Suprapubic skin (tissue), 4 donors: ENCODE measurements around the gene FARS2.

Source experiments
- POLR2A ChIP-seq, 2 donors: fragments of 450-650 bp; IDR thresholded peaks; one replicate each; pipeline ENCODE4 v1.6.1; 2017; ENCODE audit warnings: antibody characterized with exemption in 2 of 2, mild to moderate bottlenecking in 2 of 2, moderate library complexity in 2 of 2
- POLR2AphosphoS5 ChIP-seq, 3 donors: sonication (generic); formaldehyde crosslinking; IDR thresholded peaks; one replicate each; pipeline ENCODE4 v1.6.1; 2017; ENCODE audit warnings: antibody characterized with exemption in 3 of 3
- TF ChIP-seq, protein P1 (sequence below), 2 donors: fragments of 200-600 bp in 1 of 2; fragments of 450-650 bp in 1 of 2; sonication (generic) in 1 of 2; IDR thresholded peaks; one replicate each; pipeline ENCODE4 v1.5.1; 2016 to 2019; ENCODE audit warnings: antibody characterized with exemption in 2 of 2, mild to moderate bottlenecking in 1 of 2, moderate library complexity in 1 of 2

DNA sequence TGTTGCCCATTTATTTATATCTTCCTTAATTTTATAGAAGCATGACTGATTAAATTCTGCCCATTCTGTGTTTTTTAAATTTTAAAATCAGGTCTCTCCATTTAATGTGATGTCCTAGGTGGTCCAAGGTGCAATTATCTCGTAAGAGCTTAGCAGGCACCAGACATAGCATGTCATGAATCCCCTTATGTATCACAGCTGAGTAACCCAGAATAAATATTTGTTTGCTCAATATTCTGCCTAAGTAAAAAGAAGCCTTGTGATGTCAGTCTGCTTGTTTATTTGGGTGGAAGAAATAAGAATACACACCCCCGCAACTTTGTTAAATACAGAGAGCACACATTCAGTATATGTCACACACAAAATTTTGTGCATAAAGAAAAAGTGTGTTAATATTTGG lies 211.3 kb downstream of the FARS2 start:
- TF ChIP-seq, protein P1, sequence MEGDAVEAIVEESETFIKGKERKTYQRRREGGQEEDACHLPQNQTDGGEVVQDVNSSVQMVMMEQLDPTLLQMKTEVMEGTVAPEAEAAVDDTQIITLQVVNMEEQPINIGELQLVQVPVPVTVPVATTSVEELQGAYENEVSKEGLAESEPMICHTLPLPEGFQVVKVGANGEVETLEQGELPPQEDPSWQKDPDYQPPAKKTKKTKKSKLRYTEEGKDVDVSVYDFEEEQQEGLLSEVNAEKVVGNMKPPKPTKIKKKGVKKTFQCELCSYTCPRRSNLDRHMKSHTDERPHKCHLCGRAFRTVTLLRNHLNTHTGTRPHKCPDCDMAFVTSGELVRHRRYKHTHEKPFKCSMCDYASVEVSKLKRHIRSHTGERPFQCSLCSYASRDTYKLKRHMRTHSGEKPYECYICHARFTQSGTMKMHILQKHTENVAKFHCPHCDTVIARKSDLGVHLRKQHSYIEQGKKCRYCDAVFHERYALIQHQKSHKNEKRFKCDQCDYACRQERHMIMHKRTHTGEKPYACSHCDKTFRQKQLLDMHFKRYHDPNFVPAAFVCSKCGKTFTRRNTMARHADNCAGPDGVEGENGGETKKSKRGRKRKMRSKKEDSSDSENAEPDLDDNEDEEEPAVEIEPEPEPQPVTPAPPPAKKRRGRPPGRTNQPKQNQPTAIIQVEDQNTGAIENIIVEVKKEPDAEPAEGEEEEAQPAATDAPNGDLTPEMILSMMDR (IDR thresholded peaks at IDR 0.05), result no peak
- no peak for TF ChIP-seq POLR2AphosphoS5 (IDR thresholded peaks at IDR 0.05)
- no peak for TF ChIP-seq POLR2A (IDR thresholded peaks at IDR 0.05)
